Neuron (in vitro differentiated cells): ENCODE results near the gene KRTAP19-8.

Source experiments
- H2AFZ ChIP-seq: one replicate; pipeline ENCODE4 v1.6.1; 2013; ENCODE audit warnings: low read depth, mild to moderate bottlenecking, inconsistent platforms, low read length, moderate library complexity
- H3K27me3 ChIP-seq: one replicate; pipeline ENCODE4 v1.6.1; 2013; ENCODE audit warnings: low read length; ENCODE audit not compliant: insufficient read depth
- H3K36me3 ChIP-seq: one replicate; pipeline ENCODE4 v1.6.1; 2013; ENCODE audit warnings: low read length; ENCODE audit not compliant: insufficient read depth
- H3K4me1 ChIP-seq: one replicate; pipeline ENCODE4 v1.6.1; 2013; ENCODE audit warnings: low read length; ENCODE audit not compliant: insufficient read depth
- H3K4me3 ChIP-seq: 2 replicates; pipeline ENCODE4 v1.5.1; 2013; ENCODE audit warnings: mild to moderate bottlenecking, low read length, moderate library complexity
- H3K9me3 ChIP-seq: one replicate; pipeline ENCODE4 v1.6.1; 2013; ENCODE audit warnings: low read length

The KRTAP19-8 gene, protein sequence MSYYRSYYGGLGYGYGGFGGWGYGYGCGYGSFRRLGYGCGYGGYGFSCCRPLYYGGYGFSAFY

GRCh38 chr21:31038376-31038775 lies at the start of gene KRTAP19-8:
TSS of gene KRTAP19-8 (minus strand) at chr21:31038476. CDS start at chr21:31038443, 33 bp downstream.
- no peaks in the 10 kb centered on the region for H3K27me3 ChIP-seq
- H3K4me3 ChIP-seq = no peak within 1 kb of the TSS

GRCh38 chr21:31087639-31088473 lies 49.6 kb upstream of the KRTAP19-8 start:
- Histone ChIP-seq H3K27me3 (no peaks in the 10 kb centered on the region), H3K4me3 (no peak overlapping the region), H2AFZ (no peak overlapping the region), H3K4me1 (no peaks in the 10 kb centered on the region), H3K36me3 (no peaks in the 10 kb centered on the region), H3K9me3 (peaks cover under 1% of the 10 kb centered on the region)

More at GRCh38 chr21:31038376-31038775, at the start of gene KRTAP19-8:
- H2AFZ ChIP-seq = no peak within 1 kb of the TSS
- H3K36me3 ChIP-seq = no peaks in the 10 kb centered on the region
- H3K4me1 ChIP-seq = no peaks in the 10 kb centered on the region
- H3K9me3 ChIP-seq = no peaks in the 10 kb centered on the region

DNA sequence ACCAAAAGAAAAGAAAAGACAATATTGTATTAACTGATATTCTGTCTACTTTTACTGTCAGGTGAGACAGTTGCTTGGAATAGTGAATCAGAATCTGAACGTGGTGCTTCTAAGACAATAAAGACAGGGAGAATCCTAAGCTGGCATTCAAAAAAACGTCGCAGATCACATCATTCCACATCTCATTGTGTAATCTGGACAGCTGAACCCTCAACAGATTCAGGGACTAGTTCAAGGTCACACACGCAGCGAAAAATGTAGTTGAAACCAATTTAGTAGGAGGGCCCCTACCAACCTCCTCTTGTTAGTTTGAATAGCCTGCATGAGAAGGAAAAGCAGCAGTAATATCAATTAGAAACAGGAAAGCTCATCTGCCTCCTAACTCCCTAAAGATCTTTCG lies 46.4 kb upstream of the KRTAP19-8 start:
- Histone ChIP-seq H3K4me1 (no peaks in the 10 kb centered on the region), H3K4me3 (no peak overlapping the region), H3K36me3 (no peaks in the 10 kb centered on the region), H2AFZ (no peak overlapping the region), H3K9me3 (peaks cover 3% of the 10 kb centered on the region), H3K27me3 (no peaks in the 10 kb centered on the region)

- no peaks in the 10 kb centered on the region for H3K27me3 ChIP-seq
- peaks cover 3% of the 10 kb centered on the region for H3K9me3 ChIP-seq
- no peaks in the 10 kb centered on the region for H3K4me1 ChIP-seq
- H2AFZ ChIP-seq = no peak overlapping the region
- no peaks in the 10 kb centered on the region for H3K36me3 ChIP-seq
- no peak overlapping the region for H3K4me3 ChIP-seq
Observed at GRCh38 chr21:31078796-31079195, 40.5 kb upstream of the KRTAP19-8 start.

- no peak overlapping the region for H3K4me3 ChIP-seq
- no peak overlapping the region for H2AFZ ChIP-seq
- peaks cover 3% of the 10 kb centered on the region for H3K9me3 ChIP-seq
- no peaks in the 10 kb centered on the region for H3K27me3 ChIP-seq
- H3K36me3 ChIP-seq = no peaks in the 10 kb centered on the region
- H3K4me1 ChIP-seq = no peaks in the 10 kb centered on the region
Observed at GRCh38 chr21:31078216-31078615, 39.9 kb upstream of the KRTAP19-8 start.

GRCh38 chr21:31075848-31076247 lies 37.6 kb upstream of the KRTAP19-8 start:
- Histone ChIP-seq H3K4me3 (no peak overlapping the region), H2AFZ (no peak overlapping the region), H3K9me3 (no peaks in the 10 kb centered on the region), H3K36me3 (no peaks in the 10 kb centered on the region), H3K27me3 (no peaks in the 10 kb centered on the region), H3K4me1 (no peaks in the 10 kb centered on the region)

- Histone ChIP-seq H3K36me3 (no peaks in the 10 kb centered on the region), H3K27me3 (no peaks in the 10 kb centered on the region), H3K4me3 (no peak overlapping the region), H3K4me1 (no peaks in the 10 kb centered on the region), H3K9me3 (no peaks in the 10 kb centered on the region), H2AFZ (no peak overlapping the region)
Observed at GRCh38 chr21:31072533-31072932, 34.3 kb upstream of the KRTAP19-8 start.

GRCh38 chr21:31064803-31065202 lies 26.5 kb upstream of the KRTAP19-8 start:
- H3K27me3 ChIP-seq = no peaks in the 10 kb centered on the region
- no peak overlapping the region for H3K4me3 ChIP-seq
- no peak overlapping the region for H2AFZ ChIP-seq

GRCh38 chr21:31052489-31053142 lies 14.3 kb upstream of the KRTAP19-8 start:
- Histone ChIP-seq H2AFZ (no peak overlapping the region), H3K27me3 (no peaks in the 10 kb centered on the region), H3K9me3 (no peaks in the 10 kb centered on the region), H3K4me3 (no peak overlapping the region), H3K36me3 (no peaks in the 10 kb centered on the region), H3K4me1 (no peaks in the 10 kb centered on the region)

More at GRCh38 chr21:31064803-31065202, 26.5 kb upstream of the KRTAP19-8 start:
- Histone ChIP-seq H3K9me3 (no peaks in the 10 kb centered on the region), H3K4me1 (no peaks in the 10 kb centered on the region), H3K36me3 (no peaks in the 10 kb centered on the region)

- Histone ChIP-seq H2AFZ (no peak overlapping the region), H3K36me3 (no peaks in the 10 kb centered on the region), H3K9me3 (no peaks in the 10 kb centered on the region), H3K27me3 (no peaks in the 10 kb centered on the region), H3K4me3 (no peak overlapping the region), H3K4me1 (no peaks in the 10 kb centered on the region)
Observed at GRCh38 chr21:31050577-31051157, 12.4 kb upstream of the KRTAP19-8 start.

GRCh38 chr21:31045841-31046240 lies 7.6 kb upstream of the KRTAP19-8 start:
- no peaks in the 10 kb centered on the region for H3K4me1 ChIP-seq
- H2AFZ ChIP-seq = no peak overlapping the region
- H3K36me3 ChIP-seq = no peaks in the 10 kb centered on the region
- H3K9me3 ChIP-seq = no peaks in the 10 kb centered on the region
- H3K4me3 ChIP-seq = no peak overlapping the region
- H3K27me3 ChIP-seq = no peaks in the 10 kb centered on the region

DNA sequence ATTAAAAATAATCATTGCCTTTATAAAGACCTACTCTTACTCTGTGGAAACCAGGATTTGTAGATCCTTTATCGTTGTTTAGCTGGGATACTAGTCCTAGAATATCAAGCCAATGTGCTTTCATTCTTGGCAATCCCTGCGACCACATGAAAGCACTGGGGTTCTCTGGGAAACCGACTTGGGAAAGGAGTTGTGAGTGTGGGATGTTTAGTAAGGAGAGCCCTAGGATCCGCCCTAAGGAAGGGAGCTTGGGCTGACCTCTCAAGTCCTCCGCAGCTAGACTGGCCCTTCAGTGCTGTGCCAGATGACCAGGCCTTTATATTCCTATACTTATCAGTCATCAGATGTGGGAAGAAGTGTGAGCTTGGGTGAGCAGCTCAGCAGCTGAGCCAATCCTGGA lies 5.2 kb upstream of the KRTAP19-8 start:
- no peaks in the 10 kb centered on the region for H3K27me3 ChIP-seq
- H3K9me3 ChIP-seq = no peaks in the 10 kb centered on the region
- H2AFZ ChIP-seq = no peak overlapping the region
- no peaks in the 10 kb centered on the region for H3K36me3 ChIP-seq
- no peak overlapping the region for H3K4me3 ChIP-seq
- no peaks in the 10 kb centered on the region for H3K4me1 ChIP-seq

DNA sequence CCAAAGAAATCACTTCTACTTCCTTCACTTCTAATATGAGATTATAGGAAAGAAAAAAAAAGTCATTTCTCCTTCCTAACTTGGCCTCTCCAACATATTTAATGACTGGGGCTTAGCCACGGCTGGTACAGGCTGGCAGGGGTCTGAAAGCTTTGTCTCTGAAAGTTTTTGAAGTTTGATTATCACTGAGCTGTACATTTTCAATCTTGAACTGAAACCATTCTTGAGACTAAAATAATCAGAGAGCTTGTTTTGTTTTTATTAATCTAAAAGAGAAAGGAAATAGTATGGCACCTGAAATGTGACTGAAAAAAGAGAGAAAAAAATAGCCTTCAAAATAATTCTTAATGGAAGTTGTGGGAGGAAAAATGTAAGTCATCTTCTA lies 3.8 kb upstream of the KRTAP19-8 start:
- H3K4me1 ChIP-seq = no peaks in the 10 kb centered on the region
- no peak overlapping the region for H2AFZ ChIP-seq
- no peak overlapping the region for H3K4me3 ChIP-seq
- no peaks in the 10 kb centered on the region for H3K9me3 ChIP-seq
- no peaks in the 10 kb centered on the region for H3K36me3 ChIP-seq
- H3K27me3 ChIP-seq = no peaks in the 10 kb centered on the region
